ENCODE measurements around the gene PRTG. TPM values are rescaled to one million over a fixed set of nuclear protein-coding genes. Genes with fewer than 3 reads are reported as not detected.
"Not testable (repeated sequence)": the region's sequence is repeated elsewhere in the genome, so short reads cannot be mapped to it uniquely, and the experiment has no call there.

The PRTG gene
- 10 to 100 TPM in 2 of 4 donors, 1 to 10 TPM in 2; 2.1 to 12.8 (median 7.7) TPM for total RNA-seq

GRCh38 chr15:55742927-55743728, at the start of gene PRTG:
Gene PRTG (minus strand): TSS chr15:55743152. CDS start chr15:55742931, 221 bp downstream.
- H3K27me3 ChIP-seq = peaks cover 0 to 10% of the 10 kb centered on the region in 2 donors
- peaks cover 0 to 19% (median 5%) of the 10 kb centered on the region in 4 donors for H3K4me1 ChIP-seq
- H3K9me3 ChIP-seq = no peaks in the 10 kb centered on the region
- peak within 1 kb of the TSS; percentile 49 to 70 (median 64) for H3K4me3 ChIP-seq
- H3K36me3 ChIP-seq = no peaks in the 10 kb centered on the region
- DNase-seq (ENCODE audit: low spot score in 2 of 2) = peak; percentile 41 to 48
- peak within 1 kb of the TSS; percentile 36 to 88 (median 74) for H3K27ac ChIP-seq
- 0 to 1% methylated on average over 16 to 36 of the region's 75 CpGs for WGBS, 2 donors
- TF ChIP-seq CTCF (IDR thresholded peaks at IDR 0.05) (peak in 1 of 5 experiments; percentile 11), POLR2A (IDR thresholded peaks at IDR 0.05) (no peak)

- DNase-seq (ENCODE audit: low spot score in 2 of 2) = no peak
- TF ChIP-seq POLR2A (IDR thresholded peaks at IDR 0.05) (no peak), CTCF (IDR thresholded peaks at IDR 0.05) (no peak), EP300 (IDR thresholded peaks at IDR 0.05) (no peak)
- no peaks in the 10 kb centered on the region for H3K9me3 ChIP-seq
- no peak overlapping the region for H3K4me3 ChIP-seq
- H3K27me3 ChIP-seq = no peaks in the 10 kb centered on the region
- no peaks in the 10 kb centered on the region for H3K4me1 ChIP-seq
- no peak overlapping the region for H3K27ac ChIP-seq
- WGBS, 2 donors = 89 to 92% methylated on average over 3 of the region's 3 CpGs
- no peaks in the 10 kb centered on the region for H3K36me3 ChIP-seq
Measured at GRCh38 chr15:55791551-55792400, 48.8 kb upstream of the PRTG start.

GRCh38 chr15:55789066-55789660, 46.2 kb upstream of the PRTG start:
- Histone ChIP-seq H3K36me3 (no peaks in the 10 kb centered on the region), H3K4me1 (no peaks in the 10 kb centered on the region), H3K9me3 (no peaks in the 10 kb centered on the region), H3K27ac (no peak overlapping the region), H3K27me3 (no peaks in the 10 kb centered on the region), H3K4me3 (no peak overlapping the region)
- WGBS, 2 donors = 85 to 86% methylated on average over 8 of the region's 8 CpGs
- TF ChIP-seq POLR2A (IDR thresholded peaks at IDR 0.05) (no peak), EP300 (IDR thresholded peaks at IDR 0.05) (no peak), CTCF (IDR thresholded peaks at IDR 0.05) (peak in 4 of 5 experiments; percentile 20 to 38 (median 26))
- DNase-seq (ENCODE audit: low spot score in 2 of 2) = peak; percentile 16 to 67

GRCh38 chr15:55786341-55786740, 43.4 kb upstream of the PRTG start:
- no peaks in the 10 kb centered on the region for H3K36me3 ChIP-seq
- DNase-seq (ENCODE audit: low spot score in 2 of 2) = no peak
- 75 to 85% methylated on average over 3 of the region's 3 CpGs for WGBS, 2 donors
- no peak overlapping the region for H3K27ac ChIP-seq
- TF ChIP-seq CTCF (IDR thresholded peaks at IDR 0.05) (no peak), EP300 (IDR thresholded peaks at IDR 0.05) (no peak), POLR2A (IDR thresholded peaks at IDR 0.05) (no peak)
- no peak overlapping the region for H3K4me3 ChIP-seq
- H3K9me3 ChIP-seq = no peaks in the 10 kb centered on the region
- H3K27me3 ChIP-seq = no peaks in the 10 kb centered on the region
- no peaks in the 10 kb centered on the region for H3K4me1 ChIP-seq

- not testable (repeated sequence) for DNase-seq (ENCODE audit: low spot score in 2 of 2); H3K36me3 ChIP-seq; H3K4me1 ChIP-seq; H3K4me3 ChIP-seq; H3K27ac ChIP-seq; H3K9me3 ChIP-seq; H3K27me3 ChIP-seq
- WGBS, 2 donors = 88 to 89% methylated on average over 9 of the region's 9 CpGs
Measured at GRCh38 chr15:55785593-55785992, 42.6 kb upstream of the PRTG start.
